Ascending aorta (tissue), 2 donors: ENCODE data around the gene TAS1R3. TPM values are rescaled to one million over a fixed set of nuclear protein-coding genes. Genes with fewer than 3 reads are reported as not detected.

ENCODE experiments used
- DNase-seq, 2 donors: peaks; one replicate each; pipeline ENCODE4 v3.0.0-alpha.2; 2019; ENCODE audit warnings: low spot score in 2 of 2
- H3K27ac ChIP-seq, 2 donors: fragments of 200-600 bp; sonication (generic); one replicate each; pipeline ENCODE4 v1.5.1; 2016 to 2017; ENCODE audit warnings: mild to moderate bottlenecking in 1 of 2
- H3K27me3 ChIP-seq: fragments of 200-600 bp; sonication (generic); one replicate; pipeline ENCODE4 v1.5.1; 2017
- H3K36me3 ChIP-seq, 2 donors: fragments of 200-600 bp; sonication (generic); one replicate each; pipeline ENCODE4 v1.5.1; 2016
- H3K4me1 ChIP-seq, 2 donors: fragments of 200-600 bp; sonication (generic); one replicate each; pipeline ENCODE4 v1.5.1; 2016 to 2017; ENCODE audit warnings: mild to moderate bottlenecking in 1 of 2
- H3K4me3 ChIP-seq, 2 donors: fragments of 200-600 bp; sonication (generic); one replicate each; pipeline ENCODE4 v1.5.1; 2016 to 2017; ENCODE audit warnings: mild to moderate bottlenecking in 1 of 2
- H3K9me3 ChIP-seq, 2 donors: fragments of 200-600 bp; sonication (generic); one replicate each; pipeline ENCODE4 v1.5.1; 2016
- intact Hi-C: fragments of 100-400 bp; cut with DNase I; formaldehyde crosslinking; loops from one replicate; pipeline ENCODE4 v1.15.1; 2023
- total RNA-seq: library from RNA; depleted of rRNA; stranded (reverse); fragments of >200 nt; gene quantifications from one replicate; pipeline ENCODE4 v1.1.0, GENCODE V29; 2016
- TF ChIP-seq, protein P1 (sequence below), 3 experiments: fragments of 200-600 bp in 2 of 3; fragments of 450-650 bp in 1 of 3; sonication (generic) in 2 of 3; IDR thresholded peaks; one replicate each; pipeline ENCODE4 v1.5.1; 2016 to 2019; ENCODE audit warnings: antibody characterized with exemption in 3 of 3, mild to moderate bottlenecking in 1 of 3, moderate library complexity in 1 of 3

Gene TAS1R3
- total RNA-seq, 1 donor from 2014 or later: 2.7 TPM

DNA sequence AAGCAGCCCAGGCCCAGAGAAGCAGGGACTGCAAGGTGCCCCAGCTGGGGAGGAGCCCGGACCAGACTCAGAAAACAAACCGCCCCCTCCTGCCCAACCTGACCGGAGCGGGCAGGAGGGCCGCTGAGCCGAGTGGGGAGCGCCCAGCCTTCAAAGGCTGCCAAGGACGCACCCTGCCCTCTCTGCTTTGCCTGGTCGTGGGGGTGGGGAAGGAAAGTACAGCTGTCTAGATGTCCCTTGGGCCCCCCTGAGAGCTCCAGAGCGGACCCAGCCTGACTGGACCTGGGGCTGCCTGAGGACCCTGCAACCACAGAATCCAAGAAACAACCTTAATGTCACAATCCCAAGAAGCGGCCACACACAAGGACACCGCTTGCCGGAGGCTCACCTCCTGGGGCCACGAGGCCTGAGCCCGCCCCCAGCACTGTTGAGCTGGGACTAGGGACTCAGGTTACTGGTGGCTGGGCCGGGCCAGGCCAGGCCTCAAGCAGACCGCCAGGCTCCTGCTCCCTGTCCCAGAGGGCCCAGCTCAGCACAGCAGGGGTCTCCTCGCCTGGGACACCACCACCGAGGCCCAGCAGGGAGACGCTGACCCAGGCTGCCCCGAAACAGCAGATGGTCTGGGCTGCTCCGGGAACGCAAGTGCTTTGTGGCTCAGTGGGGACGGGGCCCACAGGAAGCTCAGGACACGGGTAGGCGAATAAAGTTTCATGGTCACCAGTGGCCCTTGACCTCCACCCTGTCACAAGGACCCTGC is 16.8 kb downstream of the TAS1R3 start:
- Histone ChIP-seq H3K36me3 (no peaks in the 10 kb centered on the region), H3K4me3 (peak overlapping the region; percentile 91 to 93), H3K27me3 (no peaks in the 10 kb centered on the region), H3K27ac (peak overlapping the region; percentile 6 to 15), H3K9me3 (no peaks in the 10 kb centered on the region), H3K4me1 (peaks cover 7 to 44% of the 10 kb centered on the region in 2 donors)
- DNase-seq: no peak
- TF ChIP-seq, protein P1, sequence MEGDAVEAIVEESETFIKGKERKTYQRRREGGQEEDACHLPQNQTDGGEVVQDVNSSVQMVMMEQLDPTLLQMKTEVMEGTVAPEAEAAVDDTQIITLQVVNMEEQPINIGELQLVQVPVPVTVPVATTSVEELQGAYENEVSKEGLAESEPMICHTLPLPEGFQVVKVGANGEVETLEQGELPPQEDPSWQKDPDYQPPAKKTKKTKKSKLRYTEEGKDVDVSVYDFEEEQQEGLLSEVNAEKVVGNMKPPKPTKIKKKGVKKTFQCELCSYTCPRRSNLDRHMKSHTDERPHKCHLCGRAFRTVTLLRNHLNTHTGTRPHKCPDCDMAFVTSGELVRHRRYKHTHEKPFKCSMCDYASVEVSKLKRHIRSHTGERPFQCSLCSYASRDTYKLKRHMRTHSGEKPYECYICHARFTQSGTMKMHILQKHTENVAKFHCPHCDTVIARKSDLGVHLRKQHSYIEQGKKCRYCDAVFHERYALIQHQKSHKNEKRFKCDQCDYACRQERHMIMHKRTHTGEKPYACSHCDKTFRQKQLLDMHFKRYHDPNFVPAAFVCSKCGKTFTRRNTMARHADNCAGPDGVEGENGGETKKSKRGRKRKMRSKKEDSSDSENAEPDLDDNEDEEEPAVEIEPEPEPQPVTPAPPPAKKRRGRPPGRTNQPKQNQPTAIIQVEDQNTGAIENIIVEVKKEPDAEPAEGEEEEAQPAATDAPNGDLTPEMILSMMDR (IDR thresholded peaks at IDR 0.05): no peak
- intact Hi-C loops: loop anchor here (2.0 kb wide), 2 partner anchors 39 to 59 kb away; partner anchors contain the start of genes MRPL20 and PUSL1

DNA sequence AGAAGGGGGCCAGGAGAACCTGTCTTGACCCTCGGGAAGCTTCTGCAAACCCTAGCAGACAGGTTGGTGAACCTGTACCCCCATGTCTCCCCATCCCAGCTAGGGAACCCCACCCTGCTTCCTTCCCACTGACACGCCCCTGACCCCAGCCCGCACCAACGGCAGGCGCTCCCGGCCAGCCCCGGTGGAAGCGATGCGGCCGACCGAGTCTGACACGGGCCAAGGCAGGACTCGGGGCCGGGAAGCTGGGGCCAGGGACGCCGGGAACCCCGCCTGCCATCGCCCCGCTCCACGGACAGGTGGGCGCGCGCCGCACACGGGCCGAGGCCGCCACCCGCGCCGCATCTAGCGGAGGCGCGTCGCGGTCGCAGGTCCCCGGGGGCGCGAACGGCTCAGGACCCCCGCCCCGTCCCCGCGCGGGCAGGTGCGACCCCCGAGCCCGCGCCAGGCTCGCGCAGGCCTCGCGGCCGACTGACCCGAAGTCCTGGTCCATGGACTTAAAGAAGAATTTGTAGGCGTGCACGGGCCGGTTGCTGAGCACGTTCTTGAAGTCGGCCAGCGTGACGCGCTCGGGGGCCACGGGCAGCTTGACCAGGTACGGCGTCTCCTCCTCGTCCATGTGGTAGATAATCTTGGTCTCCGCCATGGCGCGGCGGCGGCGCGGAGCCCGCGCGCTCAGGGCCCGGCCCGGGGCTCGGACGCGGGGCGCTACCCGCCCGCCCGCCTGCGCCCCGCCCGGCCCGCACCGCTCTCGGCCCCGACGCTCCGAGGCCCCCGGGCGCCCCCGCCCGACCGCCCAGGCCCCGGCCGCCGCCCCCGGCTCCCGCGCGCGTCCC is 17.6 kb downstream of the TAS1R3 start:
- intact Hi-C loops: loop anchor here (1.0 to 2.0 kb wide), 4 partner anchors 24 to 58 kb away; partner anchors contain the start of genes AURKAIP1, CPTP, INTS11 and MRPL20

DNA sequence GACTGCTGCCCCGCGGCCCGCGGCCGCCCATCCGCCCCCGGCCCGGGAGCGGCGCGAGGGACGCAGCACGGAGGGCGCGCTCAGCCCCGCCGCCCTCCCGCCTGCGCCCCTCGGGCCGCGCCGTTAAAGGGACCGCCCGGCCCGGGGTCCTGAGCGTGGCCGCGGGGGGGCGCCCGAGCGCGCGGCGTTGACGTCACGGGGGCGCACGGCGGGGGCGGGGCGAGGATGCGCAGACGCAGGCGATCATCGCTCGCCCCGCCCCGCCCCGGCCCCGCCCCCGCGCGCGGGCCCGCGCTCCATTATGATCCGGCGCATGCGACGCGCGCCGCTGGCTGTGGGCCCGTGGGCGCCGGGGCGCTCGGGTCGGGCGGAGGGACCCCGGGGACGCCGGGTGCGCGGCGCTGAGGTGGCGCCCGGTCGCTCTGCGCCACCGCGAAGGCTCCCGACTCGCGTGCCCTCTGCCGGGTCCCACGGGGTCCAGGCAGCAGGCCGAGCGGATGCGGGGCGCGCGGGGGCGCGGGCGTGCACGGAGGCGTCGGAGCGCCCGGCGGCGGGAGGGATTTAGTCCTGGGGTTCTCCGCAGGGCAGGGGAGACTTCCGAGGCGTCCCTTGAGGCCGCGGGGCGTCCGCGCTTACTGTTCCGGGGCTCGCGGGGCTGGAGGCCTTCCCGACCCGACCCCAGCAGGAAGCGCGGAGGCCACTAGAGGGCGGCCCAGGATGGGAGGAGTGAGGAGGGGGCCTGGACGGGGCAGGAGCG is 18.4 kb downstream of the TAS1R3 start, which contains the start of gene DVL1:
DVL1 (minus strand) TSS at position 163 of the 757 bp plus-strand sequence. CDS start 353 bp downstream, outside the sequence.
- intact Hi-C loops: loop anchor here (1.0 to 2.0 kb wide), 4 partner anchors 25 to 57 kb away; partner anchors contain the start of genes AURKAIP1, CPTP, INTS11 and MRPL20
- H3K27ac ChIP-seq: peak within 1 kb of the TSS; percentile 69 to 79
- no peaks in the 10 kb centered on the region for H3K27me3 ChIP-seq
- peaks cover 10 to 15% of the 10 kb centered on the region in 2 donors for H3K36me3 ChIP-seq
- TF ChIP-seq, protein P1 (IDR thresholded peaks at IDR 0.05): peak; percentile 52 to 75 (median 68)
- DNase-seq: peak in 1 of 2 donors; percentile 83
- peaks cover 7 to 54% of the 10 kb centered on the region in 2 donors for H3K4me1 ChIP-seq
- no peaks in the 10 kb centered on the region for H3K9me3 ChIP-seq
- peak within 1 kb of the TSS; percentile 91 to 93 for H3K4me3 ChIP-seq

More for the DNA sequence above, 17.6 kb downstream of the TAS1R3 start:
- Histone ChIP-seq H3K4me1 (peaks cover 7 to 48% of the 10 kb centered on the region in 2 donors), H3K36me3 (peaks cover 2 to 7% of the 10 kb centered on the region in 2 donors), H3K27me3 (no peaks in the 10 kb centered on the region), H3K9me3 (no peaks in the 10 kb centered on the region), H3K4me3 (peak overlapping the region; percentile 91 to 93), H3K27ac (peak overlapping the region; percentile 15 to 17)
- no peak for DNase-seq
- TF ChIP-seq, protein P1 (IDR thresholded peaks at IDR 0.05): no peak

DNA sequence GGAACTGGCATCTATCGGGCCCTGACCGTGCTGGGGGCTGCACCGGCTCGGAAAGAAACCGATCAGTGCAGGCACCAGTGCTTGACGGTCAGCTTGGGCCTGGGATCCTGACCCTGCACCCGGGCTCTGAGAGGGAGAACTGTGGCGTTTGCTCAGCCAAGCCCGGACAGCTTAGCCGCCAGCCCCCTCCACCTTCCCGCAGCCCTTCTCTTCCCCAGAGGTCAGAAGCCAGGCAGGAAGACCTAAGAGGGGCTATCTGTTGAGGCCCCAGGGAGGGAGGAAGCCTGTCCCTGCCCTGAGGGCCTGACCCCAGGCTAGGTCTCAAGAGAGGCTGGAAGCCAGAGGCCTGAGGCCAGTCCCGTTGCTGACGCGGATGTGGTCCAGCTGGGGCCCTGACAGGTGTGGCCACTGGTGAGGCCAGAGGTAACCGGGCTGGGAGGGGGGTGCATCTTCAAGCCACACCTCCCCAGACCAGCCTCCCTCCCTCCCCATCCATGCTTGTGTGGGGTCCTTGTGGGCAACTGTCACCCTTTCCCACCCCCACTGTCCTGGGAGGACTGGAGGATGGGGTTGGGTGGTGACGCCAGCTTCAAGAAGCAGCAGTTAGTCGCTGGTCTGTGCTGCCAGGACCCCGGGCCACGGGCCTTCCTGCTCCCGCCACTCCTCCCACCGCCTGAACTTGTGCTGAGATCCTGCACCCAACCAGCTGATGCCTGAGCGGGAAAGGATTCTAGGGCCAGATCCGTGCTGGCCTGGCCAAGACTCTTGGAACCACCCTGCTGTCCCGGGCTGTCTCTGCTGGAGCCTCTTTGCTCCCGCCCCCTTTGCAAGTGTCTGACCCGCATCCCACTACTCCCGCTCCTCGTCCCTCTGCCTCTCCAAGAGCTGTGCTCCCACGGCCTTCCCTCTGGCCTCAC is 20.7 kb downstream of the TAS1R3 start:
- peaks cover 18 to 62% of the 10 kb centered on the region in 2 donors for H3K4me1 ChIP-seq
- DNase-seq: no peak
- intact Hi-C loops: no loop called here

More for the DNA sequence above, 20.7 kb downstream of the TAS1R3 start:
- no peaks in the 10 kb centered on the region for H3K27me3 ChIP-seq
- H3K36me3 ChIP-seq: peaks cover 14 to 19% of the 10 kb centered on the region in 2 donors
- TF ChIP-seq, protein P1 (IDR thresholded peaks at IDR 0.05): no peak
- peak overlapping the region; percentile 54 to 69 for H3K27ac ChIP-seq
- H3K9me3 ChIP-seq: no peaks in the 10 kb centered on the region
- peak overlapping the region in 1 of 2 donors; percentile 23 for H3K4me3 ChIP-seq
